ENCODE results near the gene ICE2.

GRCh38 chr15:60379525-60380274, 99.2 kb downstream of the ICE2 start:
- TF ChIP-seq CTCF (IDR thresholded peaks at IDR 0.05 in 4 of 5, conservative IDR thresholded peaks at IDR 0.05 in 1 of 5) (no peak), POLR2A (IDR thresholded peaks at IDR 0.05) (no peak)
